Breast epithelium (tissue), 3 donors: ENCODE measurements around the gene PPM1H.

Experiments
- CTCF ChIP-seq, 3 donors: fragments of 450-650 bp; IDR thresholded peaks; one replicate each; pipeline ENCODE4 v1.5.1; 2016 to 2017; ENCODE audit warnings: antibody characterized with exemption in 3 of 3, mild to moderate bottlenecking in 3 of 3, moderate library complexity in 3 of 3
- POLR2AphosphoS5 ChIP-seq, 3 donors: sonication (generic); formaldehyde crosslinking; IDR thresholded peaks; one replicate each; pipeline ENCODE4 v1.6.1; 2017; ENCODE audit warnings: antibody characterized with exemption in 3 of 3

- TF ChIP-seq CTCF (IDR thresholded peaks at IDR 0.05) (no peak), POLR2AphosphoS5 (IDR thresholded peaks at IDR 0.05) (no peak)
Measured at GRCh38 chr12:62840806-62841205, 94.1 kb downstream of the PPM1H start.
